ENCODE data around the gene CEP72. TPM values are rescaled to one million over a fixed set of nuclear protein-coding genes. Genes with fewer than 3 reads are reported as not detected.

Gene CEP72
- total RNA-seq, 2 donors from 2014 or later, result 35.6 to 36.5 TPM

DNA sequence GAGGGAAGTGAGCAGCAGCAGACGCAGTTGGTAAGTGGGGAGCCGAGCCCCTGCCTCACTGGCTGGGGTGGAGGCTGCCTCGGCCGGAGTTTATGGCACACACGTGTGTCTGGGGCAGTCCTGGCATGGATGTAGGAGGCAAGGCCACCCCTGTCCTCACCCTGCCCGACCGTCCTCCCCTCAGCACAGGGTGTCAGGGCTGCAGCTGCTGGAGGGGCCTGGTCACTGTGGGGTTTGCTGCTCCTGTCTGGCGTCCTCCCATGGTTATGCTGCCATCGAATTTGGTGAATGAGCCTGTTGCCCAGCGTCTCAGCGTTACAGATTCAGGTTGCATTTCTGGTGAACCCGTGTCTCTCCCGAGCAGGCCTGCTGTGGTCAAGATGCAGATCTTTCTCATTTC, 32.4 kb downstream of the CEP72 start:
- Mint-ChIP-seq H3K4me3 (no peak overlapping the region), H3K36me3 (ENCODE audit: low read depth) (peaks cover 41% of the 10 kb centered on the region), H3K27ac (no peak overlapping the region), H3K4me1 (no peaks in the 10 kb centered on the region), H3K9me3 (no peaks in the 10 kb centered on the region), H3K27me3 (ENCODE audit: insufficient read depth) (no peaks in the 10 kb centered on the region)
- DNase-seq, result no peak
- Histone ChIP-seq H3K4me1 (ENCODE audit: control insufficient read depth, insufficient read depth, low read length) (no peaks in the 10 kb centered on the region), H3K4me3 (ENCODE audit: low read length) (no peak overlapping the region), H3K27ac (ENCODE audit: low read depth, low read length) (no peak overlapping the region), H3K27me3 (ENCODE audit: control insufficient read depth, insufficient read depth, low read length, poor library complexity, severe bottlenecking) (no peaks in the 10 kb centered on the region), H3K9me3 (ENCODE audit: control insufficient read depth, low read length) (peaks cover 27% of the 10 kb centered on the region), H3K36me3 (ENCODE audit: control insufficient read depth, insufficient read depth, low read length) (peaks cover 53% of the 10 kb centered on the region), H3K9ac (ENCODE audit: extremely low read depth, low read length, poor library complexity, severe bottlenecking) (no peak overlapping the region)
- TF ChIP-seq CTCF (conservative IDR thresholded peaks at IDR 0.05), result no peak
- 95 to 98% methylated on average over 13 of the region's 13 CpGs for WGBS, 2 experiments (ENCODE audit: insufficient coverage in 1 of 2, insufficient read length in 1 of 2)

DNA sequence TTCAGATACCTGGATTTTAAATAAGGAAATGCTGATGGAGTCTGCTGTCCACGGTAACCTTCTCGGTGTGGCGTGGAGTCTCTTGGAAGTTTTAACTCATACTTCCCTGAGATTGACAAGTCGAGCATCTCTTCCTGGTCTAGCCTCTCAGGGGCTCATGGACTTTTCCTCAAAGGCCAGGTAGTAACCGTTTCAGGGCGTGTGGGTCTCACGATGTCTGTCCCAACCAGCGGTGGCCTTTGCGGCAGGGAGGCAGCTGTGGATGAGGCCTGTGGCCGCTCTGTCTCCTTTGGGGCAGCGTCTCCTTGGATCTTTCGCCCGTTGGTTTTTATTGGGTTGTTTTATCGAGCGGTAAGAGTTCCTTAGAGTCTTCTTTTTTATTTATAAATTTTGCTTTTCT, 32.8 kb downstream of the CEP72 start:
- no peak for TF ChIP-seq CTCF (conservative IDR thresholded peaks at IDR 0.05)
- Histone ChIP-seq H3K9me3 (ENCODE audit: control insufficient read depth, low read length) (peaks cover 32% of the 10 kb centered on the region), H3K27ac (ENCODE audit: low read depth, low read length) (no peak overlapping the region), H3K4me3 (ENCODE audit: low read length) (no peak overlapping the region), H3K9ac (ENCODE audit: extremely low read depth, low read length, poor library complexity, severe bottlenecking) (no peak overlapping the region), H3K36me3 (ENCODE audit: control insufficient read depth, insufficient read depth, low read length) (peaks cover 57% of the 10 kb centered on the region), H3K4me1 (ENCODE audit: control insufficient read depth, insufficient read depth, low read length) (no peaks in the 10 kb centered on the region), H3K27me3 (ENCODE audit: control insufficient read depth, insufficient read depth, low read length, poor library complexity, severe bottlenecking) (no peaks in the 10 kb centered on the region)
- Mint-ChIP-seq H3K36me3 (ENCODE audit: low read depth) (peaks cover 39% of the 10 kb centered on the region), H3K27me3 (ENCODE audit: insufficient read depth) (no peaks in the 10 kb centered on the region), H3K27ac (no peak overlapping the region), H3K4me1 (no peaks in the 10 kb centered on the region), H3K4me3 (no peak overlapping the region), H3K9me3 (no peaks in the 10 kb centered on the region)
- 95 to 99% methylated on average over 7 to 15 of the region's 15 CpGs for WGBS, 2 experiments (ENCODE audit: insufficient coverage in 1 of 2, insufficient read length in 1 of 2)
- DNase-seq, result no peak

DNA sequence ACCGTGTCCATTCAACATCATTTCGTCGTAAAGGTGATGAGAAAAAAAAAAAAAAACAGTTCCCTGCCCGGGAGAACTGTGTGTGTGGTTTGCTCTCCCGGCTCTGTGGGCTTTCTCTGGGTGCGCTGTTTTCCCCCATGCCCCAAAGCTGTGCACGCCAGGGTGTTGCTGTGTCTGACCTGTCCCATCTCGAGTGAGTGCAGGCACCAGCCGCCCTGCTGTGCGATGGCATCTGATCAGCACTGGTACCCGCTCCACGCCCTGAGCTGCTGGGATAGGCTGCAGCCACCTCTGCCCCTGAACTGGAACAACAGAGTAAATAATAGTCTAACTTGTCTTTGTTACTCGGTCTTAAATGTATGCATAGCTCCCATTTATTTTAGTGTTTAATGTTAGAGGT, 33.3 kb downstream of the CEP72 start:
- H3K36me3 ChIP-seq (ENCODE audit: control insufficient read depth, insufficient read depth, low read length), result peaks cover 56% of the 10 kb centered on the region
- H3K27me3 Mint-ChIP-seq (ENCODE audit: insufficient read depth), result no peaks in the 10 kb centered on the region

More for the DNA sequence above, 33.3 kb downstream of the CEP72 start:
- Mint-ChIP-seq H3K4me1 (no peaks in the 10 kb centered on the region), H3K36me3 (ENCODE audit: low read depth) (peaks cover 34% of the 10 kb centered on the region), H3K9me3 (no peaks in the 10 kb centered on the region), H3K27ac (no peak overlapping the region), H3K4me3 (no peak overlapping the region)
- Histone ChIP-seq H3K9me3 (ENCODE audit: control insufficient read depth, low read length) (peaks cover 34% of the 10 kb centered on the region), H3K27me3 (ENCODE audit: control insufficient read depth, insufficient read depth, low read length, poor library complexity, severe bottlenecking) (no peaks in the 10 kb centered on the region), H3K27ac (ENCODE audit: low read depth, low read length) (no peak overlapping the region), H3K4me3 (ENCODE audit: low read length) (no peak overlapping the region), H3K9ac (ENCODE audit: extremely low read depth, low read length, poor library complexity, severe bottlenecking) (no peak overlapping the region), H3K4me1 (ENCODE audit: control insufficient read depth, insufficient read depth, low read length) (no peaks in the 10 kb centered on the region)
- DNase-seq, result no peak
- WGBS, 2 experiments (ENCODE audit: insufficient coverage in 1 of 2, insufficient read length in 1 of 2), result 93 to 97% methylated on average over 10 to 13 of the region's 13 CpGs
- TF ChIP-seq CTCF (conservative IDR thresholded peaks at IDR 0.05), result no peak

All from endodermal cell (in vitro differentiated cells).